Ovary (tissue), 3 donors: Measurements from ENCODE around the gene IQCK.

Experiments
- CTCF ChIP-seq, 3 donors: fragments of 450-650 bp in 2 of 3; fragments of 200-600 bp in 1 of 3; IDR thresholded peaks; one replicate each; pipeline versions ENCODE4 v1.5.1 to v1.8.0; 2016 to 2022; ENCODE audit warnings: antibody characterized with exemption in 3 of 3, mild to moderate bottlenecking in 1 of 3
- POLR2A ChIP-seq: fragments of 450-650 bp; IDR thresholded peaks from one replicate; pipeline ENCODE4 v1.6.1; 2017; ENCODE audit warnings: antibody characterized with exemption, mild to moderate bottlenecking, moderate library complexity
- donor health status: DM: no; HTN: no; CAD: no.

GRCh38 chr16:19890901-19891300, 172.8 kb downstream of the IQCK start:
- TF ChIP-seq CTCF (IDR thresholded peaks at IDR 0.05) (no peak), POLR2A (no peak)
